GM21576 (cell line): Measurements from ENCODE around the gene CIAO2B.
"Not testable (repeated sequence)": the region's sequence is repeated elsewhere in the genome, so short reads cannot be mapped to it uniquely, and the experiment has no call there.

Experiments used
- ATAC-seq: cut with Tn5 transposase; IDR thresholded peaks from one replicate; pipeline ENCODE4 v1.9.1; 2021; ENCODE audit warnings: mild to moderate bottlenecking, moderate library complexity; ENCODE audit not compliant: unreplicated experiment

Gene CIAO2B

GRCh38 chr16:66939366-66939765, 5.2 kb upstream of the CIAO2B start:
- ATAC-seq, result no peak

- no peak for ATAC-seq
Measured at GRCh38 chr16:66937725-66938337, 3.6 kb upstream of the CIAO2B start.

GRCh38 chr16:66936889-66937554, 2.8 kb upstream of the CIAO2B start:
- no peak for ATAC-seq

- no peak for ATAC-seq
Measured at GRCh38 chr16:66936462-66936861, 2.3 kb upstream of the CIAO2B start.

GRCh38 chr16:66935314-66936011, 1.3 kb upstream of the CIAO2B start, which contains the start of gene CES2:
Gene CES2, plus strand, starts transcription at chr16:66935516. Its CDS starts 120 bp downstream, at chr16:66935636.
- ATAC-seq, result no peak

- ATAC-seq, result not testable (repeated sequence)
Measured at GRCh38 chr16:66934839-66935313, 674 bp upstream of the CIAO2B start.

GRCh38 chr16:66933776-66934137, 445 bp downstream of the CIAO2B start:
- no peak for ATAC-seq

- no peak for ATAC-seq
Measured at GRCh38 chr16:66932076-66932475, 2.1 kb downstream of the CIAO2B start.

GRCh38 chr16:66931665-66932064, 2.5 kb downstream of the CIAO2B start:
- no peak for ATAC-seq

- no peak for ATAC-seq
Measured at GRCh38 chr16:66930189-66930588, 4.0 kb downstream of the CIAO2B start.

- no peak for ATAC-seq
Measured at GRCh38 chr16:66928702-66929388, 5.4 kb downstream of the CIAO2B start.

- no peak for ATAC-seq
Measured at GRCh38 chr16:66927918-66928649, 6.1 kb downstream of the CIAO2B start.

- ATAC-seq, result no peak
Measured at GRCh38 chr16:66926961-66927436, 7.2 kb downstream of the CIAO2B start.

GRCh38 chr16:66926171-66926947, 7.8 kb downstream of the CIAO2B start:
- ATAC-seq, result no peak

- no peak for ATAC-seq
Measured at GRCh38 chr16:66925322-66925840, 8.8 kb downstream of the CIAO2B start, which contains the start of gene RRAD. Gene RRAD, minus strand, starts transcription at chr16:66925535. Its CDS starts 356 bp downstream, at chr16:66925179.

GRCh38 chr16:66924527-66925321, 9.5 kb downstream of the CIAO2B start:
- ATAC-seq, result no peak

- no peak for ATAC-seq
Measured at GRCh38 chr16:66923866-66924265, 10.3 kb downstream of the CIAO2B start.

- ATAC-seq, result no peak
Measured at GRCh38 chr16:66923247-66923731, 10.9 kb downstream of the CIAO2B start.
